HepG2 (cell line): ENCODE results near the gene PPP4R3A. TPM values are rescaled to one million over a fixed set of nuclear protein-coding genes. Genes with fewer than 3 reads are reported as not detected.

Source experiments
- CC2D1A ChIP-seq: sonication (generic); formaldehyde crosslinking; IDR thresholded peaks from 2 replicates; pipeline ENCODE4 v1.8.1; 2023; ENCODE audit warnings: mild to moderate bottlenecking, missing genetic modification reagents
- CEBPG ChIP-seq: IDR thresholded peaks from 2 replicates; pipeline ENCODE4 v1.6.1; 2016
- KDM3A ChIP-seq: IDR thresholded peaks from 2 replicates; pipeline ENCODE4 v1.6.1; 2018; ENCODE audit warnings: low read depth, missing compliant biosample characterization
- MLLT10 ChIP-seq: sonication (generic); formaldehyde crosslinking; IDR thresholded peaks from 2 replicates; pipeline ENCODE4 v1.4.0; 2020; ENCODE audit warnings: missing genetic modification reagents
- PRPF4 ChIP-seq: fragments of 200-400 bp; formaldehyde crosslinking; IDR thresholded peaks from 2 replicates; pipeline ENCODE4 v1.6.1; 2016; ENCODE audit warnings: low read length, low read depth; ENCODE audit not compliant: poor library complexity, severe bottlenecking
- RCOR2 ChIP-seq: IDR thresholded peaks from 2 replicates; pipeline ENCODE4 v1.6.1; 2016; ENCODE audit warnings: missing biosample characterization, missing genetic modification reagents
- SP140L ChIP-seq: sonication (generic); formaldehyde crosslinking; IDR thresholded peaks from 2 replicates; pipeline ENCODE4 v1.4.0; 2020; ENCODE audit warnings: missing genetic modification reagents, borderline replicate concordance
- TCF7 ChIP-seq: sonication (generic); IDR thresholded peaks from 2 replicates; pipeline ENCODE4 v1.6.1; 2016; ENCODE audit warnings: antibody characterized with exemption, low read depth
- ZNF10 ChIP-seq: sonication (generic); formaldehyde crosslinking; IDR thresholded peaks from 2 replicates; pipeline ENCODE4 v1.4.0; 2020; ENCODE audit warnings: mild to moderate bottlenecking, low read depth, missing genetic modification reagents, borderline replicate concordance
- ZNF547 ChIP-seq: sonication (generic); formaldehyde crosslinking; IDR thresholded peaks from 2 replicates; pipeline ENCODE4 v1.5.1; 2020; ENCODE audit warnings: mild to moderate bottlenecking, missing genetic modification reagents
- ZNF614 ChIP-seq: IDR thresholded peaks from 2 replicates; pipeline ENCODE4 v1.6.1; 2018; ENCODE audit warnings: missing biosample characterization, missing genetic modification reagents, inconsistent platforms, borderline replicate concordance
- ZNF737 ChIP-seq: sonication (generic); formaldehyde crosslinking; IDR thresholded peaks from 2 replicates; pipeline ENCODE4 v1.5.0; 2020; ENCODE audit warnings: missing genetic modification reagents, mild to moderate bottlenecking, borderline replicate concordance
- ZNF747 ChIP-seq: sonication (generic); formaldehyde crosslinking; IDR thresholded peaks from 2 replicates; pipeline ENCODE4 v1.8.1; 2023; ENCODE audit warnings: missing genetic modification reagents, mild to moderate bottlenecking, borderline replicate concordance
- ZSCAN9 ChIP-seq: IDR thresholded peaks from 2 replicates; pipeline ENCODE4 v1.6.1; 2016; ENCODE audit warnings: borderline replicate concordance
- polyA plus RNA-seq, 8 experiments: library from polyadenylated mRNA; depleted of rRNA in 3 of 8; stranded (reverse) in 7 of 8; unstranded in 1 of 8; fragments of >200 nt; fragmentation: Illumina TruSeq in 4 of 8; extraction: Trizol in 4 of 8; gene quantifications; 2 replicates each; pipeline versions ENCODE4 v1.2.1 to v1.2.3, GENCODE V29; 2011 to 2016; ENCODE audit warnings: low read depth in 4 of 8, missing spikeins in 1 of 8, mixed read lengths in 1 of 8; ENCODE audit not compliant: insufficient read depth in 1 of 8
- total RNA-seq, 5 experiments: library from RNA; depleted of rRNA; stranded (reverse); fragments of >200 nt; fragmentation: Illumina TruSeq; extraction: Trizol; gene quantifications; 2 replicates each; pipeline ENCODE4 v1.2.3, GENCODE V29; 2016; ENCODE audit warnings: low read depth in 1 of 5
- TF ChIP-seq, protein P1 (sequence below), 2 experiments: IDR thresholded peaks; 2 replicates each; pipeline ENCODE4 v1.6.1; 2011 to 2012; ENCODE audit warnings: low read length in 2 of 2, borderline replicate concordance in 1 of 2, low read depth in 1 of 2, mild to moderate bottlenecking in 1 of 2, moderate library complexity in 1 of 2
- TF ChIP-seq, protein P2 (sequence below): sonication (generic); formaldehyde crosslinking; IDR thresholded peaks from 2 replicates; pipeline ENCODE4 v1.9.0; 2021; ENCODE audit warnings: mild to moderate bottlenecking, missing genetic modification reagents
- TF ChIP-seq, protein P3 (sequence below): sonication (generic); formaldehyde crosslinking; IDR thresholded peaks from 2 replicates; pipeline ENCODE4 v1.4.0; 2020; ENCODE audit warnings: missing genetic modification reagents
- TF ChIP-seq, protein P4 (sequence below): sonication (generic); formaldehyde crosslinking; IDR thresholded peaks from 2 replicates; pipeline ENCODE4 v1.4.0; 2020; ENCODE audit warnings: mild to moderate bottlenecking, low read depth, missing genetic modification reagents

PPP4R3A gene
- total and polyA plus RNA-seq, 2 of the 13 experiments (the other 11 are each of a cell fraction or from before 2014, with no cell fraction given), result 22.5 to 57.4 TPM

DNA sequence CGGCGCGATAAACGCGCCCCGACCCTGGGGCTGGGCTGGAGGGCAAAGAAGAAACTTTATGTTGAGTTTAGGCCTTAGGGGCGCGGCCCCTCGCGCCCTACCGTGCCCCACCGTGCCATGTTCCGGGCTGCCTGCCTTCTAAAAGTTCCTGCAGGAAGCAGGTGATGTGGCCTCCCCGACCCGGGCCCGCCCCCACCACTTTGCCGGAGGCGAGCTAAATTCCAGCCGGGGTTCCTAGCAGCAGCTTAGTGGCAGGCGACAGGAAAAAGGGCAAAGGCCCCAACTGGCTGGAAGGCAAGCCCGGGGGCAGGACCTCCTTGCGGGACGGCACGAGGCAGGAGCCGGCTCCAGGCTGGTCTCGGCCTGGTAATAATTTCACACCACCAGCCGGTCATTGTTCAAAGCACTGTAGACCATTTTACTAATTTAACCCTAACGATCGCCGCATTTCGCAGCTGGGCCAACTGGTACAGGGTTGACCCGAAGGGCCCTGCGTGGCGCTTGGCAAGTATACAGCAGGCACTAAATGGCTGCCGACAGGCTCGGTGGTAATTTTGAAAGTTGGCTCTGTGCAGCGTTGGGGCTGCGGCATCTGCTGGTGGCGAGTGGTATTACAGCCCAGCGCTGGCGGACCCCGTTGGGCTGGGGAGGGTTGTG is 91.6 kb downstream of the PPP4R3A start (continued):
- TF ChIP-seq, protein P1, sequence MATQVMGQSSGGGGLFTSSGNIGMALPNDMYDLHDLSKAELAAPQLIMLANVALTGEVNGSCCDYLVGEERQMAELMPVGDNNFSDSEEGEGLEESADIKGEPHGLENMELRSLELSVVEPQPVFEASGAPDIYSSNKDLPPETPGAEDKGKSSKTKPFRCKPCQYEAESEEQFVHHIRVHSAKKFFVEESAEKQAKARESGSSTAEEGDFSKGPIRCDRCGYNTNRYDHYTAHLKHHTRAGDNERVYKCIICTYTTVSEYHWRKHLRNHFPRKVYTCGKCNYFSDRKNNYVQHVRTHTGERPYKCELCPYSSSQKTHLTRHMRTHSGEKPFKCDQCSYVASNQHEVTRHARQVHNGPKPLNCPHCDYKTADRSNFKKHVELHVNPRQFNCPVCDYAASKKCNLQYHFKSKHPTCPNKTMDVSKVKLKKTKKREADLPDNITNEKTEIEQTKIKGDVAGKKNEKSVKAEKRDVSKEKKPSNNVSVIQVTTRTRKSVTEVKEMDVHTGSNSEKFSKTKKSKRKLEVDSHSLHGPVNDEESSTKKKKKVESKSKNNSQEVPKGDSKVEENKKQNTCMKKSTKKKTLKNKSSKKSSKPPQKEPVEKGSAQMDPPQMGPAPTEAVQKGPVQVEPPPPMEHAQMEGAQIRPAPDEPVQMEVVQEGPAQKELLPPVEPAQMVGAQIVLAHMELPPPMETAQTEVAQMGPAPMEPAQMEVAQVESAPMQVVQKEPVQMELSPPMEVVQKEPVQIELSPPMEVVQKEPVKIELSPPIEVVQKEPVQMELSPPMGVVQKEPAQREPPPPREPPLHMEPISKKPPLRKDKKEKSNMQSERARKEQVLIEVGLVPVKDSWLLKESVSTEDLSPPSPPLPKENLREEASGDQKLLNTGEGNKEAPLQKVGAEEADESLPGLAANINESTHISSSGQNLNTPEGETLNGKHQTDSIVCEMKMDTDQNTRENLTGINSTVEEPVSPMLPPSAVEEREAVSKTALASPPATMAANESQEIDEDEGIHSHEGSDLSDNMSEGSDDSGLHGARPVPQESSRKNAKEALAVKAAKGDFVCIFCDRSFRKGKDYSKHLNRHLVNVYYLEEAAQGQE (IDR thresholded peaks at IDR 0.05; ENCODE audit: borderline replicate concordance in 1 of 2, low read depth in 1 of 2, low read length in 2 of 2), result no peak
- TF ChIP-seq, protein P2, sequence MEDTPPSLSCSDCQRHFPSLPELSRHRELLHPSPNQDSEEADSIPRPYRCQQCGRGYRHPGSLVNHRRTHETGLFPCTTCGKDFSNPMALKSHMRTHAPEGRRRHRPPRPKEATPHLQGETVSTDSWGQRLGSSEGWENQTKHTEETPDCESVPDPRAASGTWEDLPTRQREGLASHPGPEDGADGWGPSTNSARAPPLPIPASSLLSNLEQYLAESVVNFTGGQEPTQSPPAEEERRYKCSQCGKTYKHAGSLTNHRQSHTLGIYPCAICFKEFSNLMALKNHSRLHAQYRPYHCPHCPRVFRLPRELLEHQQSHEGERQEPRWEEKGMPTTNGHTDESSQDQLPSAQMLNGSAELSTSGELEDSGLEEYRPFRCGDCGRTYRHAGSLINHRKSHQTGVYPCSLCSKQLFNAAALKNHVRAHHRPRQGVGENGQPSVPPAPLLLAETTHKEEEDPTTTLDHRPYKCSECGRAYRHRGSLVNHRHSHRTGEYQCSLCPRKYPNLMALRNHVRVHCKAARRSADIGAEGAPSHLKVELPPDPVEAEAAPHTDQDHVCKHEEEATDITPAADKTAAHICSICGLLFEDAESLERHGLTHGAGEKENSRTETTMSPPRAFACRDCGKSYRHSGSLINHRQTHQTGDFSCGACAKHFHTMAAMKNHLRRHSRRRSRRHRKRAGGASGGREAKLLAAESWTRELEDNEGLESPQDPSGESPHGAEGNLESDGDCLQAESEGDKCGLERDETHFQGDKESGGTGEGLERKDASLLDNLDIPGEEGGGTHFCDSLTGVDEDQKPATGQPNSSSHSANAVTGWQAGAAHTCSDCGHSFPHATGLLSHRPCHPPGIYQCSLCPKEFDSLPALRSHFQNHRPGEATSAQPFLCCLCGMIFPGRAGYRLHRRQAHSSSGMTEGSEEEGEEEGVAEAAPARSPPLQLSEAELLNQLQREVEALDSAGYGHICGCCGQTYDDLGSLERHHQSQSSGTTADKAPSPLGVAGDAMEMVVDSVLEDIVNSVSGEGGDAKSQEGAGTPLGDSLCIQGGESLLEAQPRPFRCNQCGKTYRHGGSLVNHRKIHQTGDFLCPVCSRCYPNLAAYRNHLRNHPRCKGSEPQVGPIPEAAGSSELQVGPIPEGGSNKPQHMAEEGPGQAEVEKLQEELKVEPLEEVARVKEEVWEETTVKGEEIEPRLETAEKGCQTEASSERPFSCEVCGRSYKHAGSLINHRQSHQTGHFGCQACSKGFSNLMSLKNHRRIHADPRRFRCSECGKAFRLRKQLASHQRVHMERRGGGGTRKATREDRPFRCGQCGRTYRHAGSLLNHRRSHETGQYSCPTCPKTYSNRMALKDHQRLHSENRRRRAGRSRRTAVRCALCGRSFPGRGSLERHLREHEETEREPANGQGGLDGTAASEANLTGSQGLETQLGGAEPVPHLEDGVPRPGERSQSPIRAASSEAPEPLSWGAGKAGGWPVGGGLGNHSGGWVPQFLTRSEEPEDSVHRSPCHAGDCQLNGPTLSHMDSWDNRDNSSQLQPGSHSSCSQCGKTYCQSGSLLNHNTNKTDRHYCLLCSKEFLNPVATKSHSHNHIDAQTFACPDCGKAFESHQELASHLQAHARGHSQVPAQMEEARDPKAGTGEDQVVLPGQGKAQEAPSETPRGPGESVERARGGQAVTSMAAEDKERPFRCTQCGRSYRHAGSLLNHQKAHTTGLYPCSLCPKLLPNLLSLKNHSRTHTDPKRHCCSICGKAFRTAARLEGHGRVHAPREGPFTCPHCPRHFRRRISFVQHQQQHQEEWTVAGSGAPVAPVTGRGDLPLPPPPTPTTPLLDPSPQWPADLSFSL (CRISPR knock-in tag), result no peak
- TF ChIP-seq ZNF747 (CRISPR knock-in tag), result 0 out of 2 replicates have a peak, but pooled peaks have one; percentile 8
- TF ChIP-seq, protein P3, sequence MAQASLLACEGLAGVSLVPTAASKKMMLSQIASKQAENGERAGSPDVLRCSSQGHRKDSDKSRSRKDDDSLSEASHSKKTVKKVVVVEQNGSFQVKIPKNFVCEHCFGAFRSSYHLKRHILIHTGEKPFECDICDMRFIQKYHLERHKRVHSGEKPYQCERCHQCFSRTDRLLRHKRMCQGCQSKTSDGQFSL, result no peak
- TF ChIP-seq, protein P4, sequence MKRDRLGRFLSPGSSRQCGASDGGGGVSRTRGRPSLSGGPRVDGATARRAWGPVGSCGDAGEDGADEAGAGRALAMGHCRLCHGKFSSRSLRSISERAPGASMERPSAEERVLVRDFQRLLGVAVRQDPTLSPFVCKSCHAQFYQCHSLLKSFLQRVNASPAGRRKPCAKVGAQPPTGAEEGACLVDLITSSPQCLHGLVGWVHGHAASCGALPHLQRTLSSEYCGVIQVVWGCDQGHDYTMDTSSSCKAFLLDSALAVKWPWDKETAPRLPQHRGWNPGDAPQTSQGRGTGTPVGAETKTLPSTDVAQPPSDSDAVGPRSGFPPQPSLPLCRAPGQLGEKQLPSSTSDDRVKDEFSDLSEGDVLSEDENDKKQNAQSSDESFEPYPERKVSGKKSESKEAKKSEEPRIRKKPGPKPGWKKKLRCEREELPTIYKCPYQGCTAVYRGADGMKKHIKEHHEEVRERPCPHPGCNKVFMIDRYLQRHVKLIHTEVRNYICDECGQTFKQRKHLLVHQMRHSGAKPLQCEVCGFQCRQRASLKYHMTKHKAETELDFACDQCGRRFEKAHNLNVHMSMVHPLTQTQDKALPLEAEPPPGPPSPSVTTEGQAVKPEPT (CRISPR knock-in tag), result peak; percentile 38; the same call in 1 of the 2 replicates
- peak; percentile 84 for TF ChIP-seq RCOR2 (CRISPR knock-in tag)
- 0 out of 2 replicates have a peak, but pooled peaks have one; percentile 17 for TF ChIP-seq ZNF614 (CRISPR knock-in tag)
- no peak for TF ChIP-seq CEBPG (CRISPR knock-in tag)
- TF ChIP-seq KDM3A (CRISPR knock-in tag), result no peak
- no peak for TF ChIP-seq ZSCAN9 (CRISPR knock-in tag)
- TF ChIP-seq TCF7, result no peak
- TF ChIP-seq ZNF547 (CRISPR knock-in tag), result peak; percentile 61; the same call in 1 of the 2 replicates
- no peak for TF ChIP-seq PRPF4
- TF ChIP-seq SP140L (CRISPR knock-in tag), result no peak
- TF ChIP-seq ZNF737 (CRISPR knock-in tag), result no peak; the same call in 1 of the 2 replicates
- no peak for TF ChIP-seq ZNF10 (CRISPR knock-in tag)
- no peak for TF ChIP-seq MLLT10 (CRISPR knock-in tag)
- TF ChIP-seq CC2D1A (CRISPR knock-in tag), result no peak
